ENCODE results near the gene SRRD. TPM values are rescaled to one million over a fixed set of nuclear protein-coding genes. Genes with fewer than 3 reads are reported as not detected.
A peak's percentile ranks its signal among the peaks of the same experiment; 100 is the strongest.
"Not testable (repeated sequence)": the region's sequence is repeated elsewhere in the genome, so short reads cannot be mapped to it uniquely, and the experiment has no call there.

The SRRD gene, protein sequence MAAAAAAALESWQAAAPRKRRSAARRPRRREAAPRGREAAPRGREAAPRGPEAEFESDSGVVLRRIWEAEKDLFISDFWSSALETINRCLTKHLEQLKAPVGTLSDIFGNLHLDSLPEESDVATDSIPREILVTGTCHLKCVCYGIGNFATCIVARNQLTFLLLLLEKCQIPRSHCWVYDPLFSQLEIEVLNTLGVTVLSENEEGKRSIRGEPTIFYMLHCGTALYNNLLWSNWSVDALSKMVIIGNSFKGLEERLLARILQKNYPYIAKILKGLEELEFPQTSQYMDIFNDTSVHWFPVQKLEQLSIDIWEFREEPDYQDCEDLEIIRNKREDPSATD
- 18.3 TPM for total RNA-seq
- 18.5 TPM for polyA plus RNA-seq
- long read RNA-seq, donor 1, full-length matches to known transcripts: 3 of 3 reads
- long read RNA-seq, donor 1, partial matches to known transcripts: 0 of 3 reads
- long read RNA-seq, donor 1, other reads (novel, unspliced or antisense): 0 of 3 reads
- long read RNA-seq, donor 2, full-length matches to known transcripts: 17 of 17 reads
- long read RNA-seq, donor 2, partial matches to known transcripts: 0 of 17 reads
- long read RNA-seq, donor 2, other reads (novel, unspliced or antisense): 0 of 17 reads
- long read RNA-seq, donor 3, full-length matches to known transcripts: 10 of 52 reads
- long read RNA-seq, donor 3, partial matches to known transcripts: 26 of 52 reads
- long read RNA-seq, donor 3, other reads (novel, unspliced or antisense): 16 of 52 reads
- long read RNA-seq, donor 4, full-length matches to known transcripts: 8 of 8 reads
- long read RNA-seq, donor 4, partial matches to known transcripts: 0 of 8 reads
- long read RNA-seq, donor 4, other reads (novel, unspliced or antisense): 0 of 8 reads
- long read RNA-seq, donor 5, full-length matches to known transcripts: 14 of 51 reads
- long read RNA-seq, donor 5, partial matches to known transcripts: 12 of 51 reads
- long read RNA-seq, donor 5, other reads (novel, unspliced or antisense): 25 of 51 reads
- long read RNA-seq, donor 6: 0 reads
- long read RNA-seq, donor 7, full-length matches to known transcripts: 9 of 24 reads
- long read RNA-seq, donor 7, partial matches to known transcripts: 8 of 24 reads
- long read RNA-seq, donor 7, other reads (novel, unspliced or antisense): 7 of 24 reads
- long read RNA-seq, donor 8, full-length matches to known transcripts: 4 of 4 reads
- long read RNA-seq, donor 8, partial matches to known transcripts: 0 of 4 reads
- long read RNA-seq, donor 8, other reads (novel, unspliced or antisense): 0 of 4 reads
- long read RNA-seq, donor 9, full-length matches to known transcripts: 4 of 4 reads
- long read RNA-seq, donor 9, partial matches to known transcripts: 0 of 4 reads
- long read RNA-seq, donor 9, other reads (novel, unspliced or antisense): 0 of 4 reads
- long read RNA-seq, donor 10, full-length matches to known transcripts: 8 of 27 reads
- long read RNA-seq, donor 10, partial matches to known transcripts: 6 of 27 reads
- long read RNA-seq, donor 10, other reads (novel, unspliced or antisense): 13 of 27 reads

DNA sequence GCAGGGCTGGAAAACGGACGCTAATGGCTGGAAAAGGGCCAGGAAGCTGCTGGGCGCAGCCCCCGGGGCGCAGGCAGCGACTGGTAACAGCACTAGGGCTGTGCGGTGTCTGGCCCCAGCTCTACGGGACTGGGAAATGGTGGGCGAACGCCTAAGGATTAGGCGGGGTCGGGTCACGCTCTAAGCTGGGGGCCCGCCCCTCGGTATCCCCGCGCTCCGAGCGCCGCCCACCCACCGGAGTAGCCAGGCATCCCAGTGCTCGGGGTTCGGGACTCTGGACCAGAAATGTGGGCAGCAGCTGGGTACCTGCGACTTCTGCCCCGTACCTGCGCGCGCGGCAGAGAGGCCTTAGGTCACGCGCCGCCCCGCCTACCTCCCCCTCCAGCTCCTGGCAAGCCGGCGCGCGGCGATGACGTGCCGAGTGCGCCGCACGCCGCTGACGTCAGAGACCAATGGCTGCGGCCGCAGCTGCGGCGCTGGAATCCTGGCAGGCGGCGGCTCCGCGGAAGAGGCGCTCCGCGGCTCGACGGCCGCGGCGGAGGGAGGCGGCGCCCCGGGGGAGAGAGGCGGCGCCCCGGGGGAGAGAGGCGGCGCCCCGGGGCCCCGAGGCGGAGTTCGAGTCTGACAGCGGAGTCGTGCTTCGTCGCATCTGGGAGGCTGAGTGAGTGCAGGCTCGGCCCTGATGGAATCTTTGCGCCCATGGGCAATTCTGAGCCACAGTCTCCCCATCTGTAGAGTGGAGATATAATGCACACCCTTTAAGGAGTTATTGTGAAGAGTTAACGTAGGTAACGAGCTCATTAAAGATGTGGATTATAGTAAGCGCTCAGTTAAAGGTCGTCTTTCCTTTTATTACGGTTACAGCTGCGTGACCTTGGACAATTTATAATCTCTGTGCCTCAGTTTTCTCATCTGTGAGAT, at the start of gene SRRD, which contains the start of gene HPS4:
TSS of gene SRRD (plus strand) at position 439 of the 921 bp plus-strand sequence. CDS start at position 453, 14 bp downstream.
TSS of gene HPS4 (minus strand) at position 345 of the 921 bp plus-strand sequence. CDS start 2,021 bp downstream, outside the sequence.
- Histone ChIP-seq H3K27ac (ENCODE audit: low read depth in 1 of 2, low read length in 1 of 2) (peak within 1 kb of the TSS; percentile 92 to 97), H3K36me3 (ENCODE audit: control insufficient read depth in 2 of 2, insufficient read depth in 2 of 2, low read length in 1 of 2) (peaks cover 9 to 11% of the 10 kb centered on the region in 2 donors), H3K9me3 (ENCODE audit: control insufficient read depth in 2 of 2, insufficient read depth in 1 of 2, low read length in 1 of 2) (no peaks in the 10 kb centered on the region), H3K27me3 (ENCODE audit: control insufficient read depth in 2 of 2, insufficient read depth in 1 of 2, low read length in 1 of 2) (no peaks in the 10 kb centered on the region), H3K4me3 (ENCODE audit: low read length in 2 of 2) (peak within 1 kb of the TSS; percentile 88 to 91), H3K4me1 (ENCODE audit: control insufficient read depth in 2 of 2, insufficient read depth in 2 of 2, low read length in 2 of 2) (peaks cover 37 to 52% of the 10 kb centered on the region in 2 donors)
- DNase-seq (ENCODE audit: low read depth in 6 of 9, low spot score in 9 of 9): peak in 8 of 9 donors; percentile 80 to 96 (median 89)
- under 1% methylated on average over 85 of the region's 85 CpGs for WGBS

DNA sequence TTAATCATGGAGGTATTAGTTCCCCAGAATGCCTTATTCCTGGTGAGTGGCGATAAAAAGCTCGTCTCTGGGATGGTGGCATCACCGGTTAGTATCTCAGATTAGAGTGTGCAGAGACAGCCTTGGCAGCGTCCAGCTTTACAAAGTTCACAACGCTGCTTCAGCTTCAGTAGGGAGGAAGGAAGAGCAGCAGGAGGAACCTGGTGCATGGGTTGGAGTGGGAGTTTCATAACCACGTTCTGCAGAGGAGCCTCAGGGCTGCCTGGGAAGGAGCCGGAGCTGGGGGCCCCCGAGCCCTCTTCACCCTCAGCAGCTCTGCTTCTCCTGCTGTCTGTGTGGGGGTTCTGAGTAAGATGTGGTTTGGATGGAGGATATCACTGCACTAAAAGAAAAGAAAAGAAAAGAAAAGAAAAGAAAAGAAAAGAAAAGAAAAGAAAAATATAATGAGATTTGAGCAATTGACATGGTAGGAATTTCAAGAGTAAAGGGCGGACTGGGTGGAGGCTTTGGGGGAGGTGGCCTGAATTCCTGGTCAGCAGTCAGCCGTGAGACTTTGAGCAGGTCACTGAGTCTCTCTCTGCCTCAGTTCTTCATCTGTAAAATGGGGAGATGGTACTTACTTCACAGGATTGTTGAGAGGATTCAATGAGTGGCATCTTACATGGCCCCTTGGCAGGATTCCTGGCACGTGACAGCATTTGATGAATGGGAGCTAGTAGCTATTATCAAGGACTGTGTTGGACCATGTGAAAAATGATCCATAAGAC, 48.2 kb upstream of the SRRD start:
- Histone ChIP-seq H3K4me1 (ENCODE audit: control insufficient read depth in 2 of 2, insufficient read depth in 2 of 2, low read length in 2 of 2) (no peaks in the 10 kb centered on the region), H3K9me3 (ENCODE audit: control insufficient read depth in 2 of 2, insufficient read depth in 1 of 2, low read length in 1 of 2) (no peaks in the 10 kb centered on the region), H3K4me3 (ENCODE audit: low read length in 2 of 2) (no peak overlapping the region), H3K27ac (ENCODE audit: low read depth in 1 of 2, low read length in 1 of 2) (no peak overlapping the region), H3K36me3 (ENCODE audit: control insufficient read depth in 2 of 2, insufficient read depth in 2 of 2, low read length in 1 of 2) (peaks cover 0 to 3% of the 10 kb centered on the region in 2 donors), H3K27me3 (ENCODE audit: control insufficient read depth in 2 of 2, insufficient read depth in 1 of 2, low read length in 1 of 2) (peaks cover under 1 to 9% of the 10 kb centered on the region in 2 donors)
- no peak for DNase-seq (ENCODE audit: low read depth in 6 of 9, low spot score in 9 of 9)
- 87% methylated on average over 11 of the region's 11 CpGs for WGBS

DNA sequence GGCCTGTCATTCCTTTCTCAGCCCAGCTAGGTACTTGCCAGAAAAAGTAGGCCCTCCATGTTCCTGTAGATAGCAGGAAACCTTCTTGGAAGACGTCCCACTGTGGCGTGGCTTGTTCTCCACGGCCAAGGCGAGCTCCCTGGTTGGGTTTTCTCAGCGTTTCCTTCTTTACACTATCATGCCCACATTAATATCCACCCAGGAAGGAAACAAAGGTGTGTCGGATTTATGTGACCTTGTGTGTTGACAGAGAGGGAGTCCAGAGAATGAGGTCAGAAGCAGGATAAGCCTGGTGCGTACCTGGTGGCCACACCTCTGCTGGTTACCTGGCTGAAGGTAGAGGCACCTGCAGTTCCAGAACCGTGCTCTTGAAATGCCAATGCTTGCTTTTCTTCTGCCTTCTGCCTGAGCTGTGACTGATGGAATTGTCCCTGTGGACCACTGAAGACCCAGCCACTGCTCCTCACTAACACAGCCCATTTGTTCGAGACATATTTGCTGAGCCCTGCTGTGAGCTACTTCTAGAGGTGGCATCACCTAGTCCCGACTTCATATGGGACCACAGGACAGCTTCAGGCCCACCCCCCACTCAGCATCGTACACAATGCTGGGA, 46.7 kb upstream of the SRRD start:
- Histone ChIP-seq H3K9me3 (ENCODE audit: control insufficient read depth in 2 of 2, insufficient read depth in 1 of 2, low read length in 1 of 2) (no peaks in the 10 kb centered on the region), H3K27me3 (ENCODE audit: control insufficient read depth in 2 of 2, insufficient read depth in 1 of 2, low read length in 1 of 2) (no peaks in the 10 kb centered on the region), H3K4me1 (ENCODE audit: control insufficient read depth in 2 of 2, insufficient read depth in 2 of 2, low read length in 2 of 2) (no peaks in the 10 kb centered on the region), H3K36me3 (ENCODE audit: control insufficient read depth in 2 of 2, insufficient read depth in 2 of 2, low read length in 1 of 2) (peaks cover 0 to 3% of the 10 kb centered on the region in 2 donors), H3K27ac (ENCODE audit: low read depth in 1 of 2, low read length in 1 of 2) (no peak overlapping the region), H3K4me3 (ENCODE audit: low read length in 2 of 2) (no peak overlapping the region)
- 91% methylated on average over 11 of the region's 11 CpGs for WGBS
- DNase-seq (ENCODE audit: low read depth in 6 of 9, low spot score in 9 of 9): no peak

DNA sequence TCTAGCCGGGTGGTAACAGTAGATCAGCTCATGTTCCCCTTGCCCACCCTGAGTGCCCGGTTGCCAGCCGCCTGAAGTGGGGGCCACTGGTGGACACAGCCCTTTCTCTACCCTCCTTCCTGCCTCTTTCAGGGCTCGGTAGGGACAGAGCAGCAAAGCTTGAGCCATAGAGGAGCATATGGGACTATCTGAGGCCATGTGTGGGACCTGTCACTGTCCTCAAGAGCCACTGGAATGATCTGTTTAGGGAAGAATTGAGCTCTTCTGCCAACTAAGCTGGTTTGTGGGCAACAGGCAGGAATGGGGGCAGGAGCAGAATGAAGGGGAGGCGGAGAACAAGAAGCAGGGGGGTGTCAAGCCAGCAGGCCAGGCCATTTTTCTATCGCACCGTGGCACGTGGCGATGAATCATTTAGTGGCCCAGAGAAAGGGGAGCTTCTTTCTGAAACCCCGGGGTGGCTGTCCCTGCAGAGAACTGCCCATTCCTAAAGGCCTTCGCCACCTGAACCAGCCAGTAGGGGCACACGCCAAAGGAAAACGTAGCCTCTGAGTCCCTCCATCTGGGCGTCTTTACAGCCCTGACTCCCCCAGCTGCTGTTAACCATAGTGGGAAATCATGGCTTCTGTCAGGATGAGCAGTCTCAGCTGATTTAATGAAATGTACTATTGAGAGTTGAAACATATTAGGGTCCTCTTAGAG, 45.8 kb upstream of the SRRD start:
- WGBS: 97% methylated on average over 14 of the region's 14 CpGs
- H3K27me3 ChIP-seq (ENCODE audit: control insufficient read depth in 2 of 2, insufficient read depth in 1 of 2, low read length in 1 of 2): no peaks in the 10 kb centered on the region
- H3K36me3 ChIP-seq (ENCODE audit: control insufficient read depth in 2 of 2, insufficient read depth in 2 of 2, low read length in 1 of 2): peaks cover 0 to 3% of the 10 kb centered on the region in 2 donors
- no peak for DNase-seq (ENCODE audit: low read depth in 6 of 9, low spot score in 9 of 9)
- no peak overlapping the region for H3K4me3 ChIP-seq (ENCODE audit: low read length in 2 of 2)
- H3K27ac ChIP-seq (ENCODE audit: low read depth in 1 of 2, low read length in 1 of 2): no peak overlapping the region
- H3K9me3 ChIP-seq (ENCODE audit: control insufficient read depth in 2 of 2, insufficient read depth in 1 of 2, low read length in 1 of 2): no peaks in the 10 kb centered on the region
- H3K4me1 ChIP-seq (ENCODE audit: control insufficient read depth in 2 of 2, insufficient read depth in 2 of 2, low read length in 2 of 2): no peaks in the 10 kb centered on the region

DNA sequence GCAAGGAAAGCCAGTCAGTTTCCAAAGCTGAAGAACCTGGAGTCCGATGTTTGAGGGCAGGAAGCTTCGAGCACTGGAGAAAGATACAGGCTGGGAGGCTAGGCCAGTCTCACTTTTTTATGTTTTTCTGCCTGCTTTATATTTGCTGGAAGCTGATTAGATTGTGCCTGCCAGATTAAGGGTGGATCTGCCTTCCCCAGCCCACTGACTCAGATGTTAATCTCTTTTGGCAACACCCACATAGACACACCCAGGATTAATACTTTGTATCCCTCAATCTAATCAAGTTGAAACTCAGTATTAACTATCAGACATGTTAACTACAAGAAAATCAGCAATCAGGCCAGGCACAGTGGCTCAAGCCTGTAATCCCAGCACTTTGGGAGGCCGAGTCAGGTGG, 44.9 kb upstream of the SRRD start:
- 99% methylated on average over 3 of the region's 3 CpGs for WGBS
- not testable (repeated sequence) for H3K4me1 ChIP-seq (ENCODE audit: control insufficient read depth in 2 of 2, insufficient read depth in 2 of 2, low read length in 2 of 2); H3K4me3 ChIP-seq (ENCODE audit: low read length in 2 of 2); H3K36me3 ChIP-seq (ENCODE audit: control insufficient read depth in 2 of 2, insufficient read depth in 2 of 2, low read length in 1 of 2); H3K27ac ChIP-seq (ENCODE audit: low read depth in 1 of 2, low read length in 1 of 2); H3K9me3 ChIP-seq (ENCODE audit: control insufficient read depth in 2 of 2, insufficient read depth in 1 of 2, low read length in 1 of 2); H3K27me3 ChIP-seq (ENCODE audit: control insufficient read depth in 2 of 2, insufficient read depth in 1 of 2, low read length in 1 of 2); DNase-seq (ENCODE audit: low read depth in 6 of 9, low spot score in 9 of 9)

DNA sequence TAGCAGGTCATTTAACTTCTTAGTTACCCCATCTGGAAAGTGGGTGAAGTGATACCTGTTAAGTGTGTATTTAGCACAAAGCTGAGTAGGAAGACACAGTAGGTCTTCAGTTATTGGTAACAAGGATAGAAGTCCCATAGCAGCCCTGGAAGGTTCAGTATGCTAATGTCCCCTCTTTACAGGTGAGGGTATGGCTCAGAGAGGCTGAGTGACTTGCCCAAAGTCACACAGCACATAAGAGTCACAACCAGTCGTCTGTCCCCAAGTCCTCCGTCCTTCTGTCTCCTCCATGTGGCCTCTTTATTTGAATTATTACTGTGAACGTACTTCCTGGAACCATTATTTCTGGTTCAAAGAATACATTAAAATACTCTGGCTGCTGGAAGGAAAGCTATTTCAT, 44.1 kb upstream of the SRRD start:
- Histone ChIP-seq H3K4me1 (ENCODE audit: control insufficient read depth in 2 of 2, insufficient read depth in 2 of 2, low read length in 2 of 2) (no peaks in the 10 kb centered on the region), H3K27ac (ENCODE audit: low read depth in 1 of 2, low read length in 1 of 2) (no peak overlapping the region), H3K27me3 (ENCODE audit: control insufficient read depth in 2 of 2, insufficient read depth in 1 of 2, low read length in 1 of 2) (no peaks in the 10 kb centered on the region), H3K9me3 (ENCODE audit: control insufficient read depth in 2 of 2, insufficient read depth in 1 of 2, low read length in 1 of 2) (no peaks in the 10 kb centered on the region), H3K36me3 (ENCODE audit: control insufficient read depth in 2 of 2, insufficient read depth in 2 of 2, low read length in 1 of 2) (no peaks in the 10 kb centered on the region), H3K4me3 (ENCODE audit: low read length in 2 of 2) (no peak overlapping the region)
- no peak for DNase-seq (ENCODE audit: low read depth in 6 of 9, low spot score in 9 of 9)
- 96% methylated on average over 3 of the region's 3 CpGs for WGBS
